Superior temporal gyrus (tissue), 1 donor: ENCODE data around the gene FAM161A.

Source experiments
- DNase-seq: peaks from one replicate; pipeline ENCODE4 v3.0.0-alpha.2; 2016; ENCODE audit errors: extremely low spot score

FAM161A gene

DNA sequence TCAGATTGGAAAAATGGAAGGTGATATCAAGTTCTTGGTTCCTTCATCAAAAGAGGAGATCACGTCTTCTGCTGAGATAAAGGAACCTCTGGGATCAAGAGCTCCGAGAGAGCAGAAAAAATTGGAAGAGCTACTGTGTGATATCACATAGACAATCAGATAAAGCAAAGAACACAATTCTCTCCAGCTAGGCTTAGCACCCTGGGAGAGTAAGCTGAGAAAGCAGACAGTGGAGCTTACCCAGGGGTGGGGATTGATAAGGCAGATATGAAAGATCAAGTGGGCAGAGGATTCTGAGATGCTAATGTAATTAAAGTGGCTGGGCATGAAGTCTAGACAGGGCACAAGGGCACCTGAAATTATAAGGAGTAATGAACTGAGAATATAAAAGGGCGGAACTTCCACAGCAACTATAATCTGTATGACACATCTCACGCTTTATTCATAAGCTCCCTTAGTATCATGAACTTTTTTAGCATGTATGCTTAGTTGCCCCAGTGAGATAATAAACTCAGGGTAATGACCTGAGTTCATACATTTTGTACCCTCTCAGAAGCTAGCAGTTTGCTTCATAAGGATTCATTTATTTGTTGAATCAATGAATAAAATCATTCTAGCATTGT lies 65.8 kb downstream of the FAM161A start:
- no peak for DNase-seq

DNA sequence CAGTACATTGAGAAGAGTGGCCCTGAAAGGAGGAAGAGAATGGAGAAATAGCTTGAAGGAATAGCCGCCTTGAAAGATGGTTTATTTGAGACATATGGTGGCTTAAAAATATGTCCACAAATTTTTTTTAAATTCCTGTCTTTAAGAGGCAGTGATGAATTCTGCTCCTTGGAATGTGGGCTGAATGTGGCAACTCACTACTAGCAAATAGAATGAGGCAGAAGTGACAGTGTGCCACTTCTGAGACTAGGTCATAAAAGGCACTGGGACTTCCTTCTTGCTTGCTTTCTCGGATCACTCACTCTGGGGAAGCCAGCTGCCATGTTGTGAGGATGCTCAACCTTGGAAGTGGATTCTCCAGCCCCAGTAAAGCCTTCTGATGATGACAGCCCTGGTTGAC lies 67.0 kb downstream of the FAM161A start:
- no peak for DNase-seq

DNA sequence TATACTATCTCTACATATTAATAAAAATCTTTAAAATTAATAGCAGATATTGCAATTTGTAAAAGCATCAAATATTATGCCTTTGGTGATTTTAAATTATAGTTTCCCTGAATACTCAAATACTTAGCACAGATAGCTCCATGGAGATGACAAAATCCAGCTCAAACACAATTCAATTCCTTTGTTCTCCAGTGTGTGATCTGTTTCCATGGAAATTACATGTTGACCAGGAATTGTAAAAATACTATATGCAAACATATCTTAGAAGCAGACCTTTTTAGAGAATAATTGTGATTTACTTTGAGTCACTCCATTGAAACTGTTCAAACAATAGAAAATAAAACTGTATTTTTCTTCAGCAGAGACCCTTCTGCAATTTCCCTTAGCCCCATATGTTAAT lies 68.3 kb downstream of the FAM161A start:
- DNase-seq: no peak

DNA sequence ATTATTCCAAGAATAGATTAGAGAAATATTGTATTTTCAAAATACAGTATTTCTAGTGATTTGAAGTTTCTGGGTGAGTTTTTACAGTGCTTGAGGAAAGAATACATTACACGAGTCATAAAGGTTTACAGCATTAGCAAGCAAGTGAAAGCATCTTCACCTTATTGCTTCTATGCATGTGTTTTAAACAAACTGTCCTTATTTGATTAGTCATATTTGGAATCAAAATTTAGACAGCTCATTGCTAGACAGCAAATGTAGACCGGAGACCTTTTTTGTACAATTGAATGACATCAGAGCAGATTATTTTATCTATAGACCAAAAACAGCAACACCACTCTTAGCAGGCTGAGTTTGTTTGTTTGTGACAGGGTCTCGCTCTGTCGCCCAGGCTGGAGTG lies 69.2 kb downstream of the FAM161A start:
- DNase-seq: no peak

DNA sequence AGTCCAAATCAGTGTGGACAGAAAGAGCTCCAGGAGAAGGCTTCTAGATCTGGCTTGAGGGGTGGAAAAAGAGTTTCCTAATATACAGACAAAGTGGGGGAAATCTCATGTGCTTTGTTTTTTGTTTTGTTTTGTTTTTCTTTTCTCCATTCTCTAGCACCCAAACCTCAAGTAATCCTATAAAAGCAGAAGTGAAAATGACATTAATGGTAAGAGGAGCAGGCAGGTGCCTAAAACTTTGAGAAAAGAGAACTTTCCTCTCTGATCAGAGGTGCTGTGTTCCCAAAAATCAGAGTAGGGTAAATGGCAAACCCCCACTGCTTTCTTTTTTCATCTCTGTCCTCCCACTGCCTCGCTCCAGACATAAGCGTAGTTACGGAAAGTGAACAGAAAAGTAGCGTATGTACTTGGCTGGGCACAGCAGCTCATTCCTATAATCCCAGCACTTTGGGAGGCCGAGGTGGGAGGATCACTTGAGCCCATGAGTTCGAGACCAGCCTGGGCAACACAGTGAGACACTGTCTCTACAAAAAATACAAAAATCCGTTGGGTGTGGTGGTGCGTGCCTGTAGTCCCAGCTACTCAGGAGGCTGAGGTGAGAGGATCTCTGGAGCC lies 77.8 kb downstream of the FAM161A start:
- DNase-seq: no peak
